MM.1S (cell line): ENCODE measurements around the gene UGT2B17.
"Not testable (repeated sequence)": the region's sequence is repeated elsewhere in the genome, so short reads cannot be mapped to it uniquely, and the experiment has no call there.

Experiments used
- DNase-seq: peaks from one replicate; pipeline ENCODE4 v3.0.0-alpha.2; 2015
- H2AFZ ChIP-seq: fragments of 300-600 bp; sonication (generic); 2 replicates; pipeline ENCODE4 v1.6.0; 2016; ENCODE audit warnings: antibody characterized with exemption, low read length
- H3F3A ChIP-seq: fragments of 300-600 bp; sonication (generic); 2 replicates; pipeline ENCODE4 v1.6.1; 2016; ENCODE audit warnings: mild to moderate bottlenecking, antibody characterized with exemption, low read length, moderate library complexity, mixed read lengths; ENCODE audit not compliant: insufficient read depth
- H3K27ac ChIP-seq: fragments of 300-600 bp; sonication (generic); 2 replicates; pipeline ENCODE4 v1.5.1; 2016; ENCODE audit warnings: mild to moderate bottlenecking, low read length
- H3K27me3 ChIP-seq: fragments of 300-600 bp; sonication (generic); replicated peaks from 2 replicates; pipeline ENCODE4 v1.6.0; 2016; ENCODE audit warnings: low read length; ENCODE audit not compliant: insufficient read depth
- H3K36me3 ChIP-seq: fragments of 300-600 bp; sonication (generic); replicated peaks from 2 replicates; pipeline ENCODE4 v1.6.1; 2016; ENCODE audit warnings: mild to moderate bottlenecking, low read length, mixed read lengths; ENCODE audit not compliant: insufficient read depth
- H3K4me1 ChIP-seq: fragments of 300-600 bp; sonication (generic); 2 replicates; pipeline ENCODE4 v1.6.1; 2016; ENCODE audit warnings: low read length, mixed read lengths
- H3K4me2 ChIP-seq: fragments of 300-600 bp; sonication (generic); 2 replicates; pipeline ENCODE4 v1.6.0; 2016; ENCODE audit warnings: low read depth, low read length
- H3K4me3 ChIP-seq: fragments of 300-600 bp; sonication (generic); 2 replicates; pipeline ENCODE4 v1.5.1; 2016; ENCODE audit warnings: low read length, mixed read lengths
- H3K79me2 ChIP-seq: fragments of 300-600 bp; sonication (generic); 2 replicates; pipeline ENCODE4 v1.6.1; 2016; ENCODE audit warnings: mixed run types, low read length, mixed read lengths
- H3K9ac ChIP-seq: fragments of 300-600 bp; sonication (generic); 2 replicates; pipeline ENCODE4 v1.6.1; 2016; ENCODE audit warnings: low read length, mixed read lengths
- H3K9me2 ChIP-seq: fragments of 300-600 bp; sonication (generic); replicated peaks from 2 replicates; pipeline ENCODE4 v1.6.1; 2016; ENCODE audit warnings: mild to moderate bottlenecking, low read length, mixed read lengths; ENCODE audit not compliant: insufficient read depth
- H3K9me3 ChIP-seq: fragments of 300-600 bp; sonication (generic); replicated peaks from 2 replicates; pipeline ENCODE4 v1.6.1; 2016; ENCODE audit warnings: mild to moderate bottlenecking, low read length, mixed read lengths; ENCODE audit not compliant: insufficient read depth
- H4K20me1 ChIP-seq: fragments of 300-600 bp; sonication (generic); 2 replicates; pipeline ENCODE4 v1.6.1; 2016; ENCODE audit warnings: mild to moderate bottlenecking, low read length, moderate library complexity, mixed read lengths; ENCODE audit not compliant: insufficient read depth
- EZH2 ChIP-seq: fragments of 300-600 bp; sonication (generic); optimal IDR thresholded peaks from 2 replicates; pipeline ENCODE3; 2017; ENCODE audit warnings: low read depth, mild to moderate bottlenecking, antibody characterized with exemption, low read length, mixed read lengths
- EZH2phosphoT487 ChIP-seq: fragments of 300-600 bp; sonication (generic); IDR thresholded peaks from 2 replicates; pipeline ENCODE4 v1.6.1; 2018; ENCODE audit warnings: antibody characterized with exemption, low read length
- TF ChIP-seq, protein P1 (sequence below): fragments of 300-600 bp; sonication (generic); IDR thresholded peaks from 2 replicates; pipeline ENCODE4 v1.5.1; 2016; ENCODE audit warnings: antibody characterized with exemption, low read length, mixed read lengths

UGT2B17 gene

DNA sequence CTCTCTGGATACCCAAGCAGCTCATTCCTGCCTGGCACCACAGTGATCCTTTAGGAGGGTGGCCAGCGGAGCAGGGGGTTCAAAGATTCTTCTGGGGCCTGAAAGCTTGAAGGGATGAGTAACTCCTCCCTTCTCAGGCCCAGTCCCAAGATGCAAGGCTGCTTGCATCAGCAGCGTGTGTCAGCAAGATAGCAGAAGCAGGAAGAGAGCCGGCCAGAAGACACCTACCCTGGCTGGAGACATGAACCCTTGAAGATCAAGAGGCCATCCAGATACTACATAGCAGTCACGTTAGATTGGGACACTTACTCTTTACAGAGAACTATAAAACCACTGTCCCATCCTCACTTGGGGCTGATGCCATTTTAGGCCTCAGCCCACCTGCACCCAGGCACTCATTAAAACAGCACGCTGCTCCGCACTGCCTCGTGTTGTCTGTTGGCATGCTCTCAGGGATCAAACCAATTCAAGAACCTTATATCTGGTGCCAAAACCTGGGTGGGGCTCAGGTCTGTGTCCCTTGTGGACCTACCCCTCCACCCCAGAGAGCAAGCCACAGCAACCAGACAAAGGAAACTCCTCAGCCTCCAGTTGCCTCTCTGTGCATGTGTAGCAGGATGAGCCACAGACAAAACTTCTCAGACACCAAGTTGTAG is 6.5 kb downstream of the UGT2B17 start:
- H3K4me1 ChIP-seq, result peaks cover 6% of the 10 kb centered on the region; the same call in 1 of the 2 replicates
- no peak overlapping the region for H2AFZ ChIP-seq
- H3K9me3 ChIP-seq, result no peaks in the 10 kb centered on the region
- TF ChIP-seq EZH2, result no peak
- TF ChIP-seq, protein P1, sequence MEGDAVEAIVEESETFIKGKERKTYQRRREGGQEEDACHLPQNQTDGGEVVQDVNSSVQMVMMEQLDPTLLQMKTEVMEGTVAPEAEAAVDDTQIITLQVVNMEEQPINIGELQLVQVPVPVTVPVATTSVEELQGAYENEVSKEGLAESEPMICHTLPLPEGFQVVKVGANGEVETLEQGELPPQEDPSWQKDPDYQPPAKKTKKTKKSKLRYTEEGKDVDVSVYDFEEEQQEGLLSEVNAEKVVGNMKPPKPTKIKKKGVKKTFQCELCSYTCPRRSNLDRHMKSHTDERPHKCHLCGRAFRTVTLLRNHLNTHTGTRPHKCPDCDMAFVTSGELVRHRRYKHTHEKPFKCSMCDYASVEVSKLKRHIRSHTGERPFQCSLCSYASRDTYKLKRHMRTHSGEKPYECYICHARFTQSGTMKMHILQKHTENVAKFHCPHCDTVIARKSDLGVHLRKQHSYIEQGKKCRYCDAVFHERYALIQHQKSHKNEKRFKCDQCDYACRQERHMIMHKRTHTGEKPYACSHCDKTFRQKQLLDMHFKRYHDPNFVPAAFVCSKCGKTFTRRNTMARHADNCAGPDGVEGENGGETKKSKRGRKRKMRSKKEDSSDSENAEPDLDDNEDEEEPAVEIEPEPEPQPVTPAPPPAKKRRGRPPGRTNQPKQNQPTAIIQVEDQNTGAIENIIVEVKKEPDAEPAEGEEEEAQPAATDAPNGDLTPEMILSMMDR, result no peak
- no peak for TF ChIP-seq EZH2phosphoT487
- peak overlapping the region; percentile 15; the same call in 1 of the 2 replicates for H3K4me3 ChIP-seq
- peaks cover 3% of the 10 kb centered on the region; the same call in 1 of the 2 replicates for H3F3A ChIP-seq
- peaks cover 33% of the 10 kb centered on the region for H3K79me2 ChIP-seq
- H3K9me2 ChIP-seq, result no peaks in the 10 kb centered on the region
- no peak overlapping the region; the same call in 1 of the 2 replicates for H3K9ac ChIP-seq
- H3K36me3 ChIP-seq, result no peaks in the 10 kb centered on the region
- H3K4me2 ChIP-seq, result no peak overlapping the region
- H4K20me1 ChIP-seq, result no peaks in the 10 kb centered on the region
- peak; percentile 62 for DNase-seq
- no peaks in the 10 kb centered on the region for H3K27me3 ChIP-seq
- H3K27ac ChIP-seq, result no peak overlapping the region; the same call in 1 of the 2 replicates

DNA sequence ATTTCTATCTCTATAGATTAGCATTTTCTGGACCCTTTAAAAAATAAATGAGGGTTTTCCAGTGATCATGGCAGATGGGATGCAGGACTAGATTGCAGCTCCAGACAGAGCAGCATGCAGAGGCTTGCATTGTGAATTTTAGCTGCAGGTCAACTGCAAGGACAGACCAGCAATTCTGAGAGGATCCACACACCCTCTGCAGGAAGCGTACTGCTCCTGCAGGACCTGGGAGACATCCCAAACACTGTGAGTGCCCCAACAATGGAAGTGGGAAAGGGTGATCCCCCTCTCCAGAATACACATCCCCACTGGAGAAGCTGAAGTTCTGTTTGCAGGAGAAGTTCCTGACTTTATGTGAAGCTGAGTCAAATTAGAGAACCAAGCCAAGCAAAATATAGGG is 7.1 kb downstream of the UGT2B17 start:
- H3K27me3 ChIP-seq, H3K9ac ChIP-seq, H2AFZ ChIP-seq, DNase-seq, H3K27ac ChIP-seq, H3F3A ChIP-seq, H3K4me1 ChIP-seq, H4K20me1 ChIP-seq, H3K9me2 ChIP-seq, H3K4me2 ChIP-seq, H3K9me3 ChIP-seq, H3K36me3 ChIP-seq: not testable (repeated sequence)
- Histone ChIP-seq H3K79me2 (peaks cover 31% of the 10 kb centered on the region), H3K4me3 (0 out of 2 replicates have a peak overlapping the region, but pooled peaks have one; percentile 15)

DNA sequence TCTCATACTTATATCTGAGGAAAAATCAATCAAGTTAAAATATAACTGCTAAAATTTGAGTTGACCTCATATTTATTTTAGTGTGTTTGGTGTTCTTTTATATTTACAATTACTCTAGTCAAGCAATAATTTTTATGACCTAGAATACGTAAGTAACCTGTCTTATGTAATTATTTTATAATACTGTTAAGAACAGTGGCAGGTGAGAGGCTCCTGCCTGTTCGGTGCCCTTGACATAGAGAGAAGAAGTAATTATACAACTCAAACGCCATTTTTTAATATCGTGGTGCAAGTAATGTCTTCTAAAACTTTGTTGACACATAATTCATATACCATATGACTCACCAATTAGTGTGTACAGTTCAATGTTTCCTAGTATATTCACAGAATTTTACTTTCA is 7.6 kb downstream of the UGT2B17 start:
- not testable (repeated sequence) for H3K4me3 ChIP-seq, H3K4me2 ChIP-seq, H3K4me1 ChIP-seq, H3F3A ChIP-seq, H4K20me1 ChIP-seq, H3K9me2 ChIP-seq, H3K9ac ChIP-seq, H3K27me3 ChIP-seq, H3K9me3 ChIP-seq, H3K27ac ChIP-seq, DNase-seq, H2AFZ ChIP-seq, H3K36me3 ChIP-seq
- peaks cover 36% of the 10 kb centered on the region for H3K79me2 ChIP-seq

DNA sequence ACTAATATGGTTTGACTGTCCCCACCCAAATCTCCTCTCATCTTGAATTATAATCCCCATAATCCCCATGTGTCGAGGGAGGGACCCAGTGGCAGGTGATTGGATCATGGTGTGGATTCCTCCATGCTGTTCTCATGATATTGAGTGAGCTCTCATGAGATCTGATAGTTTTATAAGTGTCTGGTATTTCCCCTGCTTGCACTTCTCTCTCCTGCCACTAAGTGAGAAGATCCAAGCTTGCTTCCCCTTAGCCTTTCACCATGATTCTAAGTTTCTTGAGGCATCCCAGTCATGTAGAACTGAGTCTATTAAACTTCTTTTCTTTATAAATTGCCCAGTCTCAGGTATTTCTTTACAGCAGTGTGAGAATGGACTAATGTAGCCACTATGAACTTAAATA is 9.8 kb downstream of the UGT2B17 start:
- peaks cover 47% of the 10 kb centered on the region for H3K79me2 ChIP-seq
- H3K4me3 ChIP-seq, DNase-seq, H3K4me2 ChIP-seq, H3K27ac ChIP-seq, H3K9me2 ChIP-seq, H3F3A ChIP-seq, H3K27me3 ChIP-seq, H4K20me1 ChIP-seq, H3K4me1 ChIP-seq, H2AFZ ChIP-seq, H3K36me3 ChIP-seq, H3K9ac ChIP-seq, H3K9me3 ChIP-seq: not testable (repeated sequence)

DNA sequence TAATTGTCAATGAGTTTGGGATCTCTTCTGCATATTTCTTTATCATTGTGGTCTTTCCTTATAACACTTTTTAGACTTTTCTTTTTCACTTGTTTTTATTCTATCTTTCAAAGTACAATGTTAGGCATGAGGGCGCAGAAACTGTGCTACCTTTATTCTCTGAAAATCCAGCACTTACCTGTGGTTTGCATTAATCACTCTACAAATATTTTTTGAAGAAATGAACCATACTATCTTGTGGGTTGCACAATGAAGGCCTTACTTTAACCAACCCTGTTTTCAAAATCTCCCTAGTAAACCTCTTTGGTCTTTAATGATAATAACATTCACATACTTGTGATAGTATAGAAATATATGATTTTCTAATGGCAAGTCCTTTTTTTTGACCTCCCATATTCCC is 11.0 kb downstream of the UGT2B17 start:
- peaks cover 47% of the 10 kb centered on the region for H3K79me2 ChIP-seq
- H3F3A ChIP-seq, H3K9me2 ChIP-seq, H3K27ac ChIP-seq, H3K36me3 ChIP-seq, DNase-seq, H3K9me3 ChIP-seq, H3K4me2 ChIP-seq, H3K4me1 ChIP-seq, H4K20me1 ChIP-seq, H3K9ac ChIP-seq, H3K27me3 ChIP-seq, H3K4me3 ChIP-seq, H2AFZ ChIP-seq: not testable (repeated sequence)

DNA sequence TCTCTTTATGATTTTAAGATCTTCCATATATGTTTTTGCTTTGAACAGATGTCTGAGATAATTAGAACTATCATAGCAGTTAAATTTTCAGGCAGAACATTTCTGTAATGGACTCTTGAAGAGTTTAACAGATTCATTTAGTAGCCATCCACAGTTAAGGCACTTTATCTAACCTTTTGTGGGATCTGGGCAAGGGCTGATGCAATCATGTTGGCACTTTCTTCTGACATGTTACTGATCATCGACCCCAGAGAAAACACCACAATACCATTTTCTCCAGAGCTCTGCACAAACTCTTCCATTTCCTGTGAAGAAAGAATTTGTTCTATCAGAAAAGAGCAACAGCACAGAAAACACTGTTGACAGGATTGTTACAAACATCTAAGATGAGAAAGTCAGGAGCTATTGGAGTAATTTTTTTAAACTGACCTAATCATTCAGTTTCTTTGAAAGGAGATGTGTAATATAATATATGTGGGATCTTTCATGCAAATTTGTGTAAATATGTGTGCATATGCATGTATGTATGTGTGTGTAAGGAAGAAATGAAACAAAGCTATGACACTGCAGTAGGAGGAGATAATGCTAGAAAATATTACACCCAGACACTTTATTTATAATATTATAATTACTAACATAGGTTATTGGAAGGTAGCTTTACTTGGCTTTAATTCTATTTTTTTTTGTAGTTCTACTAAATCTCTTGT is 15.6 kb downstream of the UGT2B17 start:
- not testable (repeated sequence) for H3K4me1 ChIP-seq, H3K9me2 ChIP-seq, DNase-seq, H3K27me3 ChIP-seq, H3K36me3 ChIP-seq, H3K27ac ChIP-seq, H4K20me1 ChIP-seq, H3K4me3 ChIP-seq, H3K9me3 ChIP-seq, H3K4me2 ChIP-seq, H3F3A ChIP-seq, H3K9ac ChIP-seq, H2AFZ ChIP-seq
- H3K79me2 ChIP-seq, result peaks cover 39% of the 10 kb centered on the region

DNA sequence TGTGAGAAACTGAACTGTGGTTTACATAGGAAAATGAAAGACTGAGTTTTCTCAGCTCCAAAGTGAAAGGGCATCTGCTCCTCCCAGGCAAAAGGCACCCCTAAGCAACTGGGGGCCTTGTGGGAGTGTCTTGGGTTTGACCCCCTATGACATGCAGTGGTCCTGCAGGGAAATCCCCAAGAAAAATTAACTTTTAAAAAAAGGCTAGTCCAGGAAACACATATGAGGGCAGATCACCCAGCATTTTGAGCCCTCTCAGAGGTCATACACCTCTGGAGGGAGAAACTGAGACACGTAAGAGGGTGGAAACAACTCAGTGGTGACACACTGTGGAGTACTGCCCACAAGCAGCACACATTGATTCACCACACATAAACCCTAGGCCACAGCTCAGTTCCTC is 22.3 kb downstream of the UGT2B17 start:
- Histone ChIP-seq H3K4me1 (peaks cover 10% of the 10 kb centered on the region), H3K79me2 (peaks cover 24% of the 10 kb centered on the region; the same call in 1 of the 2 replicates), H3K27ac (peak overlapping the region; percentile 54; the same call in 1 of the 2 replicates)
- H3K36me3 ChIP-seq, H3K9ac ChIP-seq, H3K4me2 ChIP-seq, H3K9me2 ChIP-seq, H3K4me3 ChIP-seq, H2AFZ ChIP-seq, H3K9me3 ChIP-seq, H4K20me1 ChIP-seq, H3F3A ChIP-seq, H3K27me3 ChIP-seq, DNase-seq: not testable (repeated sequence)
